K562 treated with DMSO at 1 percent for 24 hours (cell line): ENCODE measurements around the gene SLC38A8. TPM values are rescaled to one million over a fixed set of nuclear protein-coding genes. Genes with fewer than 3 reads are reported as not detected.

Experiments
- total RNA-seq: library from RNA; unstranded; fragments of 300-600 nt; gene quantifications from 2 replicates; pipeline ENCODE4 v1.2.3, GENCODE V29; 2022; ENCODE audit warnings: low read depth; ENCODE audit not compliant: insufficient read depth

Gene SLC38A8
- total RNA-seq, result 0.65 TPM in 1 of 2 replicates, not detected in the other

GRCh38 chr16:84042308-84042878, at the start of gene SLC38A8:
TSS of gene SLC38A8 (minus strand) at chr16:84042795. CDS start at chr16:84042157, 638 bp downstream.

GRCh38 chr16:83967838-83968305, 74.7 kb downstream of the SLC38A8 start, which contains the start of gene NECAB2:
TSS of gene NECAB2 (plus strand) at chr16:83968244. CDS start at chr16:83968649, 405 bp downstream.

Other genes with a start within 250 kb of the SLC38A8 start
- gene HSBP1, start 234.8 kb downstream of the SLC38A8 start, total RNA-seq, result 27.1 and 37.0 TPM in 2 replicates
- gene MLYCD, start 143.7 kb downstream of the SLC38A8 start, total RNA-seq, result 2.1 and 2.3 TPM in 2 replicates
- gene OSGIN1, start 89.6 kb downstream of the SLC38A8 start, total RNA-seq, result 24.3 and 28.7 TPM in 2 replicates
- not detected in 2 replicates for gene NECAB2, start 74.6 kb downstream of the SLC38A8 start, total RNA-seq
- 85.2 and 92.7 TPM in 2 replicates for gene MBTPS1, start 74.1 kb upstream of the SLC38A8 start, total RNA-seq
- gene HSDL1, start 102.4 kb upstream of the SLC38A8 start, total RNA-seq, result 36.2 and 36.5 TPM in 2 replicates
- gene DNAAF1, start 102.5 kb upstream of the SLC38A8 start, total RNA-seq, result 0.12 TPM in 1 of 2 replicates, not detected in the other
- gene TAF1C, start 144.3 kb upstream of the SLC38A8 start, total RNA-seq, result 28.0 and 32.3 TPM in 2 replicates
- not detected in 2 replicates for gene ADAD2, start 148.4 kb upstream of the SLC38A8 start, total RNA-seq
- not detected in 2 replicates for gene KCNG4, start 197.2 kb upstream of the SLC38A8 start, total RNA-seq